ENCODE data around the gene IFNA14. TPM values are rescaled to one million over a fixed set of nuclear protein-coding genes. Genes with fewer than 3 reads are reported as not detected.
"Not testable (repeated sequence)": the region's sequence is repeated elsewhere in the genome, so short reads cannot be mapped to it uniquely, and the experiment has no call there.

IFNA14 gene
- total RNA-seq, 2 experiments from 2014 or later, result not detected

DNA sequence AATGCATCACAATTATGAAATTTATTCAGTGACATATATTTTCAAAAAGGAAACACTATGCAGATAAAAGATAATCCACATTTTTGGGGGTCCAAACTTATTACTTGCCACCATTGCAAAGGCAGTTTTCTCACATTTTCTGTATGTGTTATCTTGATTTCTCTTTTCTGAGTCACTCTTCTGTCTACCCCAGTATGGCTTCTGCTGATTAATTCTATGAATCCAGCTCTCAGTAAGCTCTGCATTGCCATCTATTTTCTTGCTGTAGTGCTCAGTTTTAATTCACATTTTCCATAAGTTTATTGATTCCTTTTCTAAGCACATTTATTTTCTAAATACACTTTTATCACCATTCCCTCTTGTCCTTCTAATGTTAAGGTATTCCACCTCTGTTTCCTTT, 34.6 kb downstream of the IFNA14 start:
- ChIA-PET CTCF (no interaction called here), POLR2A (no interaction called here)
- no peaks in the 10 kb centered on the region for H3K36me3 Mint-ChIP-seq (ENCODE audit: low read depth)
- peaks cover 5% of the 10 kb centered on the region for H3K4me1 Mint-ChIP-seq (ENCODE audit: low read depth)
- no peak overlapping the region for H3K27ac Mint-ChIP-seq
- ATAC-seq, result peak; percentile 42
- H3K4me3 Mint-ChIP-seq, result no peak overlapping the region
- intact Hi-C loops (cut with micrococcal nuclease), result no loop called here
- TF ChIP-seq, protein P1, sequence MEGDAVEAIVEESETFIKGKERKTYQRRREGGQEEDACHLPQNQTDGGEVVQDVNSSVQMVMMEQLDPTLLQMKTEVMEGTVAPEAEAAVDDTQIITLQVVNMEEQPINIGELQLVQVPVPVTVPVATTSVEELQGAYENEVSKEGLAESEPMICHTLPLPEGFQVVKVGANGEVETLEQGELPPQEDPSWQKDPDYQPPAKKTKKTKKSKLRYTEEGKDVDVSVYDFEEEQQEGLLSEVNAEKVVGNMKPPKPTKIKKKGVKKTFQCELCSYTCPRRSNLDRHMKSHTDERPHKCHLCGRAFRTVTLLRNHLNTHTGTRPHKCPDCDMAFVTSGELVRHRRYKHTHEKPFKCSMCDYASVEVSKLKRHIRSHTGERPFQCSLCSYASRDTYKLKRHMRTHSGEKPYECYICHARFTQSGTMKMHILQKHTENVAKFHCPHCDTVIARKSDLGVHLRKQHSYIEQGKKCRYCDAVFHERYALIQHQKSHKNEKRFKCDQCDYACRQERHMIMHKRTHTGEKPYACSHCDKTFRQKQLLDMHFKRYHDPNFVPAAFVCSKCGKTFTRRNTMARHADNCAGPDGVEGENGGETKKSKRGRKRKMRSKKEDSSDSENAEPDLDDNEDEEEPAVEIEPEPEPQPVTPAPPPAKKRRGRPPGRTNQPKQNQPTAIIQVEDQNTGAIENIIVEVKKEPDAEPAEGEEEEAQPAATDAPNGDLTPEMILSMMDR (IDR thresholded peaks at IDR 0.05), result no peak
- peaks cover 3% of the 10 kb centered on the region for H3K9me3 Mint-ChIP-seq
- H3K27me3 Mint-ChIP-seq, result peaks cover 5% of the 10 kb centered on the region
- DNase-seq, result no peak

DNA sequence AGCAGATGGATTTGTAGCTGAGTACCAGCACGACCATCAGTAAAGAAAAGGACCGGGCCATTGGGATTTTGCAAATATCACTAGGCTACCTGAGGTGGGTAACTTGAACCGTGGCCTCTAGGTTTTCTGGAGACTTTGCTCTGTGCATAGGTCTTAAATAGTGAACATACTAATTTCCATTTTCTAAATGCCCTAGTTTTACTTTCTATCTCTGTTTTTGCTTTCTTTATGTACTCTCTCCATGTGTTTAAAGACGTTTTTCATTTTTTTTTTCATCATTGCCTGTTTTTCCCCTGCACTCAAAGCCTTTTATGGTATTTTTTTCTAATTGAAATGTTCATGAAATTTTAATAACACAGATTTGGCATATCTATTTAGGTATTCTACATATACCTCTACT, 37.7 kb downstream of the IFNA14 start, which contains the start of gene IFNA7:
TSS of gene IFNA7 (minus strand) at position 101 of the 400 bp plus-strand sequence. CDS start at position 61, 40 bp downstream.
- H3K27ac Mint-ChIP-seq; intact Hi-C loops (cut with micrococcal nuclease); H3K27me3 Mint-ChIP-seq; DNase-seq; H3K4me1 Mint-ChIP-seq (ENCODE audit: low read depth); H3K9me3 Mint-ChIP-seq; H3K4me3 Mint-ChIP-seq; POLR2A ChIA-PET; ATAC-seq; H3K36me3 Mint-ChIP-seq (ENCODE audit: low read depth): not testable (repeated sequence)
- CTCF ChIA-PET, result interaction anchor here (0.6 to 1.5 kb wide), 3 partner anchors 11 to 194 kb away, joined by 3 read pairs; no protein-coding TSS in a partner anchor

DNA sequence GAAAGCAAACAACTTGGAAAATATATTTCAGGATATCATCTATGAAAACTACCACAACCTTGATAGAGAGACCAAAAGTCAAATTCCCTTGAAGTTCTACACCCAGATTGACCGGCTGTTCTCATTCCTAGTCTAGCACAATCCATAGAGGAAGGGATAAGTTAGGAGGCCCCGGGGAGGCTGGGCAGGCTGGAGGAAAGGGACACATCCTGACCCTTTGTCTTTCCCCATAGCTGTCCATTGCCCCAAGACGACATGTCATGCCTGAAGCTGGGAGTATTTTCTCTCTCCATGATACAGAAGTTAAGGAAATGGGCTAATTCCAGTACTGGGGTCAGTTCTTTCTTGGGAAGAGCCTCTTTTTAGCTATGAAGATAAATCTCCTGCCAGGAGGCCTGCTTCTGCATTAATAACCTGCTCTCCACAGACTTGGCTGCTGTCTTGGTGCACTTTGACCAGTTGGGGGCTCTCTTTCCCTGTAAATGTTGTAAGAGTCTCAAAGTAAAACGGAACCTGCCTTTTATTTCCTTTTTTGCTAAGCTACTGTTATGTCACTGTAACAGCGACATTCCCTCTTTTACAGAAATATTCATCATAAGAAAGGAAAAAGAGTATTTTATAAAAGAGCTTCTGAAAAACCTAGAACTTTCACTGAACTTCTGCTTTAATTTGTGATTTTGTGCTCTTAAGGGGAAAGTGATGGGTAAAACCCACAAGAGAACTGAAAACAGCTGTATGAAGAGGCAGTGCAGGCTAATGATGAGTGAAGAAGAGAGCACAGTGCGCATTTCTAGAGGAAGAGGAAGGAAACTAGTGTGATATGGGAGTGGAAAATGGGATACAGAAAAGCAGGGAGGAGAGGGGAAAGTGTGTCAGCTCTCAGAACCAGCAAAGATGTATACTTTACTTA, 44.7 kb downstream of the IFNA14 start:
- ChIA-PET CTCF (interaction anchor here (0.6 to 4.6 kb wide), 49 partner anchors 8 to 1049 kb away, joined by 3 to 38 read pairs (median 4); partner anchors contain the start of genes IFNW1 and KLHL9), POLR2A (interaction anchor here (0.6 kb wide), 2 partner anchors 38 to 133 kb away, joined by 3 read pairs; no protein-coding TSS in a partner anchor)
- ATAC-seq (peak; percentile 99), DNase-seq (peak; percentile 64)
- H3K4me3 Mint-ChIP-seq, result peak overlapping the region; percentile 6
- H3K27ac Mint-ChIP-seq; intact Hi-C loops (cut with micrococcal nuclease); H3K9me3 Mint-ChIP-seq; H3K36me3 Mint-ChIP-seq (ENCODE audit: low read depth); H3K4me1 Mint-ChIP-seq (ENCODE audit: low read depth); H3K27me3 Mint-ChIP-seq: not testable (repeated sequence)
- TF ChIP-seq, protein P1 (IDR thresholded peaks at IDR 0.05), result peak; percentile 60

Other genes with a start within 250 kb of the IFNA14 start
- 1 to 10 TPM; 4.0 to 4.1 TPM for gene HACD4, start 208.4 kb downstream of the IFNA14 start, total RNA-seq
- gene IFNB1, start 162.1 kb downstream of the IFNA14 start, total RNA-seq, result 1 to 10 TPM in 1 of 2 experiments, under 1 TPM in 1; 0.87 to 1.1 TPM
- gene IFNW1, start 98.2 kb downstream of the IFNA14 start, total RNA-seq, result not detected
- gene IFNA21, start 73.3 kb downstream of the IFNA14 start, total RNA-seq, result not detected
- gene IFNA4, start 52.4 kb downstream of the IFNA14 start, total RNA-seq, result not detected
- not detected for gene IFNA7, start 37.8 kb downstream of the IFNA14 start, total RNA-seq
- not detected for gene IFNA10, start 32.9 kb downstream of the IFNA14 start, total RNA-seq
- not detected for gene IFNA16, start 22.7 kb downstream of the IFNA14 start, total RNA-seq
- not detected for gene IFNA17, start 11.8 kb downstream of the IFNA14 start, total RNA-seq
- gene IFNA5, start 65.3 kb upstream of the IFNA14 start, total RNA-seq, result not detected
- gene KLHL9, start 95.4 kb upstream of the IFNA14 start, total RNA-seq, result 10 to 100 TPM; 15.6 to 15.8 TPM
- not detected for gene IFNA6, start 110.9 kb upstream of the IFNA14 start, total RNA-seq
- not detected for gene IFNA13, start 128.1 kb upstream of the IFNA14 start, total RNA-seq
- not detected for gene IFNA2, start 145.4 kb upstream of the IFNA14 start, total RNA-seq
- not detected for gene IFNA8, start 169.1 kb upstream of the IFNA14 start, total RNA-seq
- not detected for gene IFNA1, start 200.4 kb upstream of the IFNA14 start, total RNA-seq
- not detected for gene IFNE, start 242.3 kb upstream of the IFNA14 start, total RNA-seq

Data from activated CD8-positive, alpha-beta T cell treated with anti-CD3 and anti-CD28 coated beads for 36 hours (primary cell).